HCT116 (cell line): ENCODE results near the gene FAM177B.
"Not testable (repeated sequence)": the region's sequence is repeated elsewhere in the genome, so short reads cannot be mapped to it uniquely, and the experiment has no call there.

Source experiments
- CTCF ChIP-seq, 3 experiments: fragments of 200-600 bp in 1 of 3; sonication (generic) in 1 of 3; IDR thresholded peaks in 2 of 3; conservative IDR thresholded peaks in 1 of 3; 2 replicates each; pipeline ENCODE4 v1.5.1; 2012 to 2017; ENCODE audit warnings: low read depth in 2 of 3, low read length in 2 of 3, antibody characterized with exemption in 1 of 3, borderline replicate concordance in 1 of 3, control low read depth in 1 of 3, mild to moderate bottlenecking in 1 of 3, mixed read lengths in 1 of 3, mixed run types in 1 of 3, moderate library complexity in 1 of 3; ENCODE audit not compliant: insufficient read depth in 1 of 3
- EGR1 ChIP-seq: IDR thresholded peaks from 2 replicates; pipeline ENCODE4 v1.6.1; 2012; ENCODE audit warnings: low read depth
- EZH2phosphoT487 ChIP-seq: fragments of 200-600 bp; IDR thresholded peaks from 2 replicates; pipeline ENCODE4 v1.6.1; 2018; ENCODE audit warnings: antibody characterized with exemption, borderline replicate concordance
- POLR2A ChIP-seq: IDR thresholded peaks from 2 replicates; pipeline ENCODE4 v1.7.0; 2011; ENCODE audit warnings: borderline replicate concordance; ENCODE audit not compliant: insufficient read depth, insufficient read length; ENCODE audit errors: extremely low read depth

- TF ChIP-seq CTCF (IDR thresholded peaks at IDR 0.05 in 2 of 3, conservative IDR thresholded peaks at IDR 0.05 in 1 of 3; ENCODE audit: borderline replicate concordance in 1 of 3, insufficient read depth in 1 of 3, low read depth in 2 of 3, low read length in 2 of 3); POLR2A; EGR1; EZH2phosphoT487: not testable (repeated sequence)
Measured at GRCh38 chr1:222762178-222762577, 25.2 kb downstream of the FAM177B start.
